Activated T-helper 17 cell treated with anti-CD3 and anti-CD28 coated beads, Interleukin-2, amount 50 U/mL, for 72 hours (primary cell): ENCODE results near the gene MTARC2. TPM values are rescaled to one million over a fixed set of nuclear protein-coding genes. Genes with fewer than 3 reads are reported as not detected.

ENCODE experiments used
- ATAC-seq: fragments of 150-1000 bp; cut with Tn5 transposase; replicated peaks from 2 replicates; pipeline ENCODE4 v1.10.0; 2021; ENCODE audit warnings: mild to moderate bottlenecking, moderate library complexity
- H3K27ac Mint-ChIP-seq: one replicate; pipeline ENCODE4 v1.8.0; 2022; ENCODE audit warnings: mixed read lengths
- H3K27me3 Mint-ChIP-seq: one replicate; pipeline ENCODE4 v1.8.0; 2022; ENCODE audit warnings: mixed read lengths
- H3K36me3 Mint-ChIP-seq: one replicate; pipeline ENCODE4 v1.8.0; 2022; ENCODE audit warnings: low read depth, mild to moderate bottlenecking, mixed read lengths
- H3K4me1 Mint-ChIP-seq: one replicate; pipeline ENCODE4 v1.8.0; 2022; ENCODE audit warnings: mixed read lengths
- H3K4me3 Mint-ChIP-seq: one replicate; pipeline ENCODE4 v1.8.0; 2022; ENCODE audit warnings: mild to moderate bottlenecking, mixed read lengths
- H3K9me3 Mint-ChIP-seq: one replicate; pipeline ENCODE4 v1.8.0; 2022; ENCODE audit warnings: mixed read lengths
- total RNA-seq, 2 donors: library from RNA; stranded (reverse); gene quantifications; one replicate each; pipeline ENCODE4 v1.2.3, GENCODE V29; 2022

MTARC2 gene
- total RNA-seq, 2 donors from 2014 or later, result not detected

DNA sequence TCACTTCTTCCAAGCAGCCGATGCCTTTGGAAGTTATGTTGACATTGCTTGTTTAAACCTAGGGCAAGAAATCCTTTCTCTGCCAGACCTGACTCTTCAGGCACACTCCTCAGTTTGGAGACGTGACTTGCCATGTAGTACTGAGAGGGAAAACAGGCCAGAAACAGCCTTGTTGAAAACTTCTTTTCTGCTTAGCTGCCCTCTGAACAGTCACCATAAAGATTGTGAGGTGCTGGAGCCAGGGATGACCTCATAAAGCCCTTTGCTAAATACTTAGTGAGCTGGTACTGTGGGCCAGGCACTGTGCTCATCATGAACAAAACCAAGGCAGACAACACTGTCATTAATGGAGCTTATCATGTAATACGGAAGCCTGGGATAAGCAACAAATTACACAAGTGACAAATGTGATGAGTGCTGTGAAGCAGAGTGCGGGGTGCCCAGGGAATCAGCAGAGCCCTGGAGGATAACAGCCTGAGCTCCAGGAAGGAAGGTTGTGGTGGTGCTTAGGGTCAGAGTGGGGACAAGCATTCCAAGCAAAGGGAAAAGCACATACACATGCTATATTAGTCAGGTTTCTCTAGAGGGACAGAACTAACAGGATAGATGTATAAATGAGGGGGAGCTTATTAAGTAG is 80.9 kb downstream of the MTARC2 start:
- peaks cover 27% of the 10 kb centered on the region for H3K27me3 Mint-ChIP-seq
- no peak for ATAC-seq
- no peaks in the 10 kb centered on the region for H3K4me1 Mint-ChIP-seq

DNA sequence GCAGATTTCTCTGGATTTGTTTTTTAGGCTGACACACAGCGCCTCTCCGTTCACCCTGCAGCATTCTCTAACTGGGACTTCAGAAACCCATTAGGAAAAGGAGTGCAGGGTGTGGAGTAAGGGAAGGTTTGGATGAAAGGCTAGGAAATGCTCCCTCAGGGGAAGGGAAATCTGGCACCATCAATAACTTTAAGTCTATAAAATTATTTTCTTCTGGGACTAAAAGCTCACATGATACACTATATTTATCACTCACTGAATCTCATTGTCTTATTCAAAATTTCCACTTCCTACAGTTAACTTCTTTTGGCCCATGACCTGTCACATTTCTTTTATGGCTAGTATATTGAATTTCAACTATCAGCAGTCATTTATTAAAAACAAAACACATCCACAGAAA is 85.3 kb downstream of the MTARC2 start:
- H3K9me3 Mint-ChIP-seq, result no peaks in the 10 kb centered on the region
- H3K36me3 Mint-ChIP-seq, result no peaks in the 10 kb centered on the region
- H3K27ac Mint-ChIP-seq, result no peak overlapping the region
- H3K27me3 Mint-ChIP-seq, result peaks cover 22% of the 10 kb centered on the region
- H3K4me3 Mint-ChIP-seq, result no peak overlapping the region
- H3K4me1 Mint-ChIP-seq, result no peaks in the 10 kb centered on the region
- ATAC-seq, result no peak

More for the DNA sequence above, 80.9 kb downstream of the MTARC2 start:
- Mint-ChIP-seq H3K4me3 (no peak overlapping the region), H3K36me3 (no peaks in the 10 kb centered on the region), H3K9me3 (no peaks in the 10 kb centered on the region), H3K27ac (no peak overlapping the region)

Other genes with a start within 250 kb of the MTARC2 start
- gene MARK1, start 220.2 kb upstream of the MTARC2 start, total RNA-seq, result under 1 TPM; 0.05 to 0.09 TPM
- gene C1orf115, start 58.0 kb upstream of the MTARC2 start, total RNA-seq, result under 1 TPM in 1 of 2 donors, not detected in 1; 0.40 TPM
- gene MTARC1, start 38.6 kb downstream of the MTARC2 start, total RNA-seq, result under 1 TPM in 1 of 2 donors, not detected in 1; 0.11 TPM
- gene HLX, start 131.1 kb downstream of the MTARC2 start, total RNA-seq, result 1 to 10 TPM in 1 of 2 donors, under 1 TPM in 1; 0.11 to 4.1 TPM